GM18858 (cell line): ENCODE data around the gene SSX2IP.
"Not testable (repeated sequence)": the region's sequence is repeated elsewhere in the genome, so short reads cannot be mapped to it uniquely, and the experiment has no call there.

Source experiments
- ATAC-seq: cut with Tn5 transposase; IDR thresholded peaks from one replicate; pipeline ENCODE4 v1.9.1; 2021; ENCODE audit not compliant: unreplicated experiment

SSX2IP gene

DNA sequence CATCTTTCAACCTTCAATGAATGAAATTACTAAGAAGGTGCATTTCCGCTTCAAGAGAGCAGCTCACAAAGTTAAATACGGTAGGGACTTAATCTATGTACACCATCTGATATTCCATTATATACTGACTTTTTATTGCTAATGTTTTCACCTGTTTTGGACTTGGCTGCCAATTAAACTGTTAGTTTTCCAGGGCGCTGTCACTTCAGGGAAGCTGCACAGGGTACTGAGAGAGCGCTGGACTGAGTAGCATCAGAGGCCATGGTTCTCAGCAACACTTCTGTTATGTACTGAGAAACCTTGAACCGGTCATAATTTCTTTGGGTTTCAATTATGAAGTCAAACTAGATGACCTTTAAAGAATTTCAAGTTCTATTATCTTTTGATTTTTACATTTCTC is 8.2 kb downstream of the SSX2IP start:
- ATAC-seq = no peak

DNA sequence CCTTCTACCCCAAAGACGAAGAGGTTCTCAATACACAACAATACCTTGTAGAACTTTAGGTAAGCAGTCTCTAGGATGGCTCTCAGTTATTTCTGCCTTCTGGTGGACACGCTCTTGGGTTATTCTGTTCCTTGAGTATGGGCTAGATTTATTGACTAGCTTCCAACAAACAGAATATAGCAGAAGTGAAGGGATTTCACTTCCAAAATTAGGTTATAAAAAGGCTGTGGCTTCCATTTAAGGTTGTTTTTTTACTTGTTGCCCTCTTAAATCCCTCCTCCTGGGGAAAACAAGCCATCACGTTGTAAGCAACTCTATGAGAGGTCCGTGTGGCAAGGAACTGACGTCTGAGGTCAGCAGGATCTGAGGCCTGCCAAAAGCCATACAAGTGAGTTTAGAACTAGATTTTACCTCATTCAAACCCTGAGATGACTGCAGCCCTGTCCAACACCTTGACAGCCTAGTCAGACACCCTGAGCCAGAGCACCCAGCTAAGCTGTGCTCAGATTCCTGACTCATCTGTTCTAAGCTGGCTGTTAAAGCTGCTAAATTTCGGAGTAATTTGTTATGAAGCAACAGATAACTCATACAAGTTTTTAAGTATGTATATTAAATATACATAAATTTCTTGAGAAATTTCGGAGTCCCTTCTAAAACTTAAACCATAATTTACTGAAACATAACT is 12.7 kb downstream of the SSX2IP start:
- ATAC-seq = no peak

DNA sequence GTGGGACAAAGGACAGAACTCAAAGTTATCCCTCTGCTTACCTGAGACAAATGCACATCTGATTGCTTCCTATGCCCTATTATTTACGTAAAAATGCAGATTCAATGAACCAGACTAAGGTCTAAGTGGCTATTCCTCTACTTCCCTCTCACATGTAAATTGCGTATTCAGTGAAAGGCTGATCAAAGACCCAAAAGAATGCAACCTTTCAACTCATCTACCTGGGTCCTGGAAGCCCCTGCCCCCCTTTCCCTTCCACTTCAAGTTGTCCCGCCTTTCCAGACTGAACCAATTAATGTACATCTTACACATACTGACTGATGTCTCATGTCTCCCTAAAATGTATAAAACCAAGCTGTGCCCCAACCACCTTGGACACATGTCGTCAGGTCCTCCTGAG is 14.6 kb downstream of the SSX2IP start:
- ATAC-seq = no peak

DNA sequence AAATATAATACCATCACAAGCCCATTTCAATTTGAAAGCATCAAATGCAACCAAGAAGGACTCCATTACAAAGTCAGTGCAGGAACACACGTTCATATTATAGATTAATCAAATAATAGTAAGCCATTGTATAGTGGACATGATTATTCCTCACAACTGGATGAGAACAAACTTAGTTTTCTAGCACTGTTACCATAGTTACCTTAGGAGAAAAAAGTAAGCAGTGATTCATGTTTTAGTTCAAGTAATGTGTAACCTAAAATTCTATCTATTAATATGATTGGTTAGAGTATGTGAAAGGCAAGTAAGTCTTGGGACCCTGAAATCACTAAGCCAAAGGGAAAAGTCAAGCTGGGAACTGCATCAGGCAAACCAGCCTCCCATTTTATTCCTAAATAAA is 15.2 kb downstream of the SSX2IP start:
- ATAC-seq = no peak

DNA sequence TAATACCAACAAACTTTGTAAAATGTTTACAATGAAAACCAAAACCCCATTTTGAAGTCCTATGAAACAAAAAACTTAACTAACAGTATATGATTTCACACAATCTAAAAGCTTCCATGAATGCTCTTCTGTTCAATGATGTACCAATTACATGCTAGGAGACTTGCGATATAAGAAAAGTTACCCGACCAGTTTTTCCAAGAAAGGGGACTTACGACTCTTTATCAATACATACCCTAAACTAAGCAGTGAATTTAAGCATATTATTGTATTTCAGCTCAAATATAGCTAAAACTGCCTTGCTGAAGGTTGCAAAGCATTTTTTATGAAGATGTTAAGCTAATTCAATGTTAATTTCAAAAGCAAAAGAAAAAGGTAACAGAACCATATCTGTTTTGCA is 15.6 kb downstream of the SSX2IP start:
- ATAC-seq = no peak

DNA sequence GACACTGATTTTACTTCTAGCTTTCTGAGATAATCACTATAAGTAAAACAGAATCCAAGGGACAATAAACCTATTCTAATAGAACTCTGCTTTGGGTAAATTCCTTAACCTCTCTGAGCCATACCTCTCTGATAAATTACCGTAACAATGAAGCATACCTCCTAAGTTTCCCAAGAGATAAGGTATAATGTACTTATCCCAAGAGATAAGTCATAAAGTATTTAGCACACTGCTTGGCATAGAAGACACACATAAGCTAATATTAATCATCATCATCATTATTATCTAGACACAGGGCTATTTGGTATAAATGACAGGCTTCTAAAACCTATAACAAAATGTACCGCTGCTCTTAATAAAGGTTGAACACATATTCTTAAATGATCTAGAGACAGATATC is 16.2 kb downstream of the SSX2IP start:
- ATAC-seq = no peak

DNA sequence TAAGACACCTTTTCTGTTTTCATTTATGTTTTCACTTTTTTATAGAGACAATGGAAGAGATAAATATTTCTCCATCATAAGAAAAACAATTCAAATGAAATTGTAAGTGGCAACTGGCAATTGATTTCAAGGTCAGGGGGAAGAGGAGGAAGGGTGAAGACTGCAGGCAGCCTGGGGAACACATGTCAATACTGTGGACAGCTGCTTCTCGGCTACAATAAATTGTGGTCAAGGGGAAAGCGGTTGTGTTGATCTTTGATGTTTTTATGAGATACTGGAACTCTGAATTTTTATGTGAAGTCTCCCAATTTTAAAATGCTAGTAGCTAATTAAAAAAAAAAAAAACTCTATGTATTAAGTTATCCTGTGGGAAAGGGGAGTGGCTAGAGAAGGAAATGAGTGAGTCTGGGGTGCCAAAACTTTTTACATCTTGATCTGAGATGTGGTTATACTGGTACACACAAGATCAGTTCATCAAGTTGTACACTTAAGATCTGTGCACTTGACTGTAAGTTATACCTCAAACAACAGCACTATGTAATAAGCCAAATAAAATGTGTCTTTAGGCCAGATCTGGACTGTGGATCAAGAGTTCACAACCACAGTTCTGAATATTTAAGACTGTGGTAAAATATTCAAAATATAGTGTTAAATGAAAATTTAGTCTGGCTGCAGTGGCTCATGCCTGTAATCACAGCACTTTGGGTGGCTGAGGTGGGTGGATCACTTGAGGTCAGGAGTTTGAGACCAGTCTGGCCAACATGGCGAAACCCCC is 18.0 kb downstream of the SSX2IP start:
- ATAC-seq = no peak

DNA sequence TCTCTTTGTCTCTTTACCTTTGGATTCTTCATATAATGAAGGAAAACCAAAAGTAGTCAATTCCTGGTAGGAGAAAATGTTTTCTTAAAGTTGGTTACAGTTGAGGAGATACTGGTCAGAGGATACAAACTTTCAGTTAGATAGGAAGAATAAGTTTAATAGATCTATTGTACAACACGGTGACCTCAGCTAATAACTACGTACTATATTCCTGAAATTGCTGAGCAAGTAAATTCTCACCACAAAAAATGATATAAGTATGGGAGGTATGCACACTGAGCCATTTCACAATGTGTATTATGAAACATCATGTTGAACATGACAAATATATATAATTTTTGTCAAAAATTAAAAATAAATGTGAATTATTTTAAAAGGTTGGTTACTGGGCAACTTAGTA is 20.4 kb downstream of the SSX2IP start:
- ATAC-seq = no peak

DNA sequence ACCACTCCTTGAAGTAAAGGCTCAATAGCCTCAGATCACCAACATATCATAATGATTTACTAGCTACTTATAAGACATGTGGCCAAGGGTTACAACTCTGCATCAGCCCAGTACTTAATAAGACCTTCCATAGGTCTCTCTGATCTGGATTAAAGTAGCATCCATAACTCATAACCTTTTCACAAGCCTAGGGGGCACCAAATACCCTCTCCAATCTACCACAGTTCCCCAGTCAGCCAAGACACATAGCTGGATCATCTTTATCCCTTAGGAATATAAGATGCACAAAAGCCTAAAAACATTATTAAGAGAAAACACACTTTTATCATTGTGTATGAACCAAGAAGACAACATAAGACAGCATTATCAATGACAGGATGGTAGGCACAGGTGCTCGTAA is 22.1 kb downstream of the SSX2IP start:
- ATAC-seq = no peak

DNA sequence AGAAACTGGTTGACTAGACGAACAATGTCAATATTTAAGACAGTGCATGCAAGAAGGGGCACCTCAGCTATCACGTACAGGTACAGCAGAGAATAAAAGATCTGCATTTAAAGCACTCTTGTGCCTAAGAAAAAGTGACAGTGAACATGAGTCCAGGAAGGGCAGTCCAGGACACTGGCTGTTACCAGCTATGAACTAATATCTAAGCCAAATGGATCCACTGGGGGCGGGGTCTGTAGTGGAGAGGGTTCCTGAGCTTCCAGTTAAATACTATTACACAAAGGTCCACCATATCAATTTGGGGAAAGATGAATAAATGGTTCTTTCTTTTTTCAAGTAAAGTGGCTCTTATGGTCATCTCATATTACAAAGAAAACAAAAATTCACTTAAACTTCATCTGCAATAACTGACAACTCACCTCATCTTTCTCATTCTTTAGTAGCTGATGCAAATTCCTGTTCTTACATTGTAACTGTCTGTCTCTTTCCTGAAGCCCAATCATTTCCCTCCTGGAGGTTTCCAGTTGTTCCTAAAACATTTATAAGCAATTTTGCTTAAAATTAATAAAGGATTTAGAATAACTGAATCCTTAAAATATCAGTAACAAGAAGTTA is 24.5 kb downstream of the SSX2IP start:
- no peak for ATAC-seq

DNA sequence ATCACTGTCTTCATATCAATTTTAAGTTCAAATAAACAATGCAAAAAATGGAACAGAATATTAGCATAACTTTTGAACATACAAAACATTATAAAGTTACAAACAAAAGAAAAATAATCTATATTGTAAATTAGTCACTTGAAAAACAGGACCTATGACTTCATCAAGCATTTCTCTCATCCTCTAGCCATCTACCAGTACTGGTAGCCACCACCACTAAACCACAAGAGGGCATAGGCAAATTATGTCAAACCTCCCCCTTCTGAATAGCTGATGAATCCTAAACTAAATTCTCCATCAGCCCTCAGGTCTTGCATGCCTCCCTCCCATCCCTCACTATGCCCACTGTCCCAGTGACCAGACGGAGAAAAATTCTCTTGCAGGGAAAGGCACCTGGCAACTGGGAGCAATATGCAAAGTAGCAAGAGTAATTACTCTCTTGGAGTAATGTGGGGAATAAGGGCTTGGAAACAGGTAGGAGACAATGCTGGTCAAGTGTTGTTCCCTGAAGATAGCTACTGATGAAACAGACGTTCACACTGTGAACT is 37.1 kb downstream of the SSX2IP start:
- ATAC-seq = no peak

DNA sequence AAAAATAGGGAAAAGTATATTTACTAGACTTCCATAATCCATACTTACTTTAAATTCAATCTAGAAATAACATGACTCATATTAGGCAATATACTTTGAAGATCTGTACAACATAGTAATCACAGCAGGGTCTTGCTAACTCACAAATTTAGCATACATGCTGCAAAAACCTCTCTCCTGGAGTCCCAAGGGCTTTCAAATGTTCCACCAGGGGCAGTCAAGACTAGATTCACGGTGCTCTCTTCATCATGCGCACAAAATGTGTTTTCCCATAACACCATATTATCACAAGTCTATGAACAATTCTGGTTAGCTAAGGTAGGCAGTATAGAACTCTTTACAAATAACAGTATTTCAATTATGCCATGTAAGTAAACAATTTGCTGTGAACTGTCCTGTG is 45.8 kb downstream of the SSX2IP start:
- no peak for ATAC-seq

DNA sequence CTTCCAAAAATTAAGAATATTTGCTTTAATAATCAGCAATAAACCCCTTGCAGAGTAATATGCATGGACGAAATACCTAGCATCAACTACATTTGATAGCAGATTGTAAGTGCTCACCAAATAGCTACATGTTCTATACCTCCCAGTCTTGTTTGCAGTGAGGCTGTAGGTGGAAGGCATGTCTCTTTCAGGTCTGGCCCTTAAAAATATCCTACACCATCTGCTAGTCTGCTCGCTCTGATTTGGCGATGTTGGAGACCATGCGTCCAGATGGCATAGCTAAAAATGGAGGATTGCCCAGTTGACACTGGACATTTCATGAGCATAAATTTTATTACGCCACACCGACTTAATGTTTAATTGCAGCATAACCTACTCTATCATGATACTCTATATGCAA is 47.1 kb downstream of the SSX2IP start:
- ATAC-seq = no peak

DNA sequence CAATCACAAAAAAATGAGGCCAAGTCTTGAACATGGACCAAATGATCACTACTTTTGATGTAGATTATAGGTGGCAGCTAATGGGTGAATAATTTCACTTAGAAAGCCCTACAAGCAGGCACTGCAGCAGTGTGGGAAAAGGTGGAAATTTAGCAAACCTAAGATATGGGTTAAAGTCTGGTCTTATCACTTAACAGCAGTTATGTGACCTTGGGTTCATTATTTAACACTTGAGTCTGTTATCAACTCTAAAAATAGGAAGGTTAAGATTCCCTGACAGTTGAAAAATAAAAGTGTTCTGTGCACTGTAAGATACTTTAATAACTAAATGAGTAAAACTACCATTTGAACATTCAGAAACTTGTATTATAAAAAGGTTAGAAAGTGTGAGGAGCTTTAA is 47.5 kb downstream of the SSX2IP start:
- no peak for ATAC-seq

DNA sequence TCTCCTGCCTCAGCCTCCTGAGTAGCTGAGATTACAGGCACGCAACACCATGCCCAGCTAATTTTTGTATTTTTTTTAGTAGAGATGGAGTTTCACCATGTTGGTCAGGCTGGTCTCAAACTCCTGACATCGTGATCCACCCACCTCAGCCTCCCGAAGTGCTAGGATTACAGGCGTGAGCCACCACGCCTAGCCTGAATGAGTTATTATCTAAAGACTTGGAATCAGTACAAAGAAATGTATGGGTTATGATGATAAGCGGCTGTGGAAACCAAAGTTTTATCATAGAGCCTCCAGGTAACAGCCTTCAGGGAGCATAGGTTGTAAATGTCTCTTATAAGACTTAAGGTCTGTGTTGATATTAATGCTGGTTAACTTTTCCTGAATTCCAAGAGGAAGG is 50.5 kb downstream of the SSX2IP start:
- not testable (repeated sequence) for ATAC-seq

DNA sequence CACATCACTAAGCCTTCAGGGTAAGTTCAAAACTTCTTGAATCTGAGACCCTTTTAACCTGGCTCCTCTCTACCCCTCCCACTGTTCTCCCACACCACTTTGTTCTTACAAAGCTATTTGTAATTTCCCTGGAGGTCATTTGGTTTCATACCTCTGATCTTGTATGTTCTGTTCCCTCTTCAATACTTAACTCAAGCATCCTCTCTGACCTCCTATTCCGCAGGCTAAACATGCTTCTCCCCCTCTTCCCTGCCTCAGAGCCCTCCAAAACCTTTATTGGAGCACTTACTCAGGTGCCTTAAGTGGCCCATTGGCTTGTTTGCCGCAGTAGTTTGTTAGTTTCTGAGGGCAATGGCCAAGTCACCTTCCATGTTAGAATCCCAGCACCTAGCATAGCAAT is 54.8 kb downstream of the SSX2IP start:
- no peak for ATAC-seq

DNA sequence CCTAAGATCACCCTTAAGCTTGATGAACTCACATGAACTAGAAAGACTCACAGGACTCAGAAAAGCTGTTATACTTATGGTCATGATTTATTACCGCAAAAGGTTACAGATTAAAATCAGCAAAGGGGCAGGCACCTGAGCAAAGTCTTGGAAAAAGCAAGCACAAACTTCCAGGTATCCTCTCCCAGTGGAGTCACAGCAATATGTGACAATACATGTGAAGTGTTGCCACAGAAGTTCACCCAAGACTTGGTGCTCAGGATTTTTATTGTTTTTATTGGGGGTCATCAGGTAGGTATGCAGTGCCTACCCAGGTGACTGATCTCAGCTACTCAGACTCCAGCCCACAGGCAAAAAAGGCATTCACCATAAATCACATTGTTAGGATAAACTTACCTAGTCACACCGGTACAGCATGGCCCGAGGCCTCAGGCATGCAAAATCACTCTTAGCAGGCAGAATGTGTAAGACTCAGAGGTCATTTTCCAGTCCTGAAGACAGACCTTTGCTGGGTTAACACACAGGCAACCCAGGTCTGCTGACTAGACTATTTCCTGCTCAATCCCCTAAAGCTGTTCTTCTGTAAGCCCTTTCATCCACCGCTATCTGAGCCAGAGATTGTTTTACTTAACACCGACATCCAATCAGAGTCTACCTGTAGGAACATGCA is 55.6 kb downstream of the SSX2IP start:
- ATAC-seq = no peak

DNA sequence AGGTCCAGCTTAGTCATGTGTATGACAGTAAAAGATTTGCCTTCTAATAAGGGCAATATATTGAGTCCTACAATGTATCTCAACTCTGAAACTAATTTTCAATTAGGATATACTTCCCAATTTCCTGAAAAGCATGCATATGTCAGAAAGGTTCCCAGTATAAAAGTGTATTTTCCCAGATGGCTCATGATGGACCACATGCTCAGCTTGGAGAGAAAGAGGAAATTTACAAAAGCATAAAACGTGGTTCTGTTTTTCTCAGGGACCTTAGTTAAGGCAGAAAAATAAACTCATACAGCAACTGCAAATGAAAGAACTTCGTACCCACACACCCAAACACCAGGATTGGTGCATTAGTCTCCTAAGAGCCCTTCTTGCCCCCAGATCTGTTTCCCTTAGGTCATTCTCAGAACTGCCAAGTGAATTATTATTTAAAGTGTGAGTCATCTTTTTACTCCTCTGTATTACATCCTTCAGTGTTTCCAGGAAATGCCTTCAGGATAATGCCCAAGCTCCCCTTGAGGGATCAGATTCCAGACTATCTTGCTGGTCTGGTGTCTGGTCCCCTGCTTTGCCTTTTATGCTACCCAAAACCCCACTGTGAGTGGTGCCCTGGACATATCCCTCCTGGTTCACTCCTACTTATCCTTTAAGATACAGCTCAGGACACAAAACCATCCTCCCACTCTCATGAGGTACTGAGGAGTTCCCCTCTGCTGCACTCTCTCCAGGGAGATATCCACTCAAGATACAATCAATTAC is 57.4 kb downstream of the SSX2IP start:
- no peak for ATAC-seq

DNA sequence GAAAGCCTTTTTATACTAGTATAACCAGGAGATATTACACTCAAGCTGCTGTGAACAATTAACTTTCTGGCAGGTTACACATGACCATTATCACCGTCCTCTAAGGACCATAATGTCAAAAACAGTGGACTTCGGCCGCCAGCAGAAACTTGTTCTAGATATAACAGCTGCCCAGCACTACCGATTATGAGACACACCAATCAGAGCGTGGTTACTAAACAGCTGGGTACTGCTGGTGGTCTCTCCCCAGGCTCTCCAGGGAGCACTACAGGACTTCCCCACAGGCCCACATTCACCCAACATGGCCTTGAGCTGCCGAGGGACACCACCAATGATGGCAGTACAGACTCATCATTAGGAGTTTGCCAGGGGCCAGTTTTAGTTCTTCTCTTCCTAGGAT is 58.1 kb downstream of the SSX2IP start:
- no peak for ATAC-seq

DNA sequence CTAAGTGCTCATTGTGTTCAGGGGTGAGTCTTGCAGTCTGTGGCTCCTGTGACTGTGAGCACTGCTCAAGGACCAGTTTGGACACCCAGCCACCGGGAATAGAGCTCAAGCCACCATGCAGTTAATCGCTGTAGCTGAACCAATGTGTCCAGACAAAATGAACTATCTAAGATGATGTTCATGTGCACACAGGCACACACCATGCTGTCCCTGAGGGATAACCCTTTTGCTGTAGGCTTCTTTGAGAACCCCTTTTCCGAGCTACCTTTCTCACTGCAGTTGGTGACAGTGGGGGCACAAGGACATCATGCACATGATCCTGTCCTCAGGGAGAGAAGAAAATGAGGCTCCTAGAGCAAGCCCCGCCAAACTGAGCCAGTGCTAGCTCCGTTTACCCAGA is 65.4 kb downstream of the SSX2IP start:
- no peak for ATAC-seq

DNA sequence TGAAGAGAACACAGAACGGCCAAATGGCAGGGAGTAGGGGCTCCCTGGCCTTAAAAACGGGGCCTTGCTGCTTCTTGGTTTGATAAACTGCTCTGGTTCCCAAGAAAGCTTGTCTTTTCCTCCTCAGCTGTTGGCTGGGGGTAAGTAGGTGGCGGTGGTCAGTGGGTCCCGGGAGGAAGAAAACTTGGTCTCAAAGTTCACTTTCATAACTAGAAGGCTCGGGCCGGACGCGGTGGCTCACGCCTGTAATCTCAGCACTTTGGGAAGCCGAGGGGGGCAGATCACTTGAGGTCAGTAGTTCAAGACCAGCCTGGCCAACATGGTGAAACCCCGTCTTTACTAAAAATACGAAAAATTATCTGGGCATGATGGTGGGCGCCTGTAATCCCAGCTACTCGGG is 68.7 kb downstream of the SSX2IP start:
- no peak for ATAC-seq
